ENCODE results near the gene NELL1.

GRCh38 chr11:20869123-20869522 is 199.7 kb downstream of the NELL1 start:
- no peak for TF ChIP-seq CTCF (conservative IDR thresholded peaks at IDR 0.05 in 1 of 2, IDR thresholded peaks at IDR 0.05 in 1 of 2; ENCODE audit: low read depth in 1 of 2, low read length in 2 of 2)
- TF ChIP-seq EZH2 (IDR thresholded peaks at IDR 0.05; ENCODE audit: low read length, missing control alignments): no peak
